Measurements from ENCODE around the gene S100A8. TPM values are rescaled to one million over a fixed set of nuclear protein-coding genes. Genes with fewer than 3 reads are reported as not detected.

S100A8 gene
- total RNA-seq, 2 experiments from 2014 or later: not detected

DNA sequence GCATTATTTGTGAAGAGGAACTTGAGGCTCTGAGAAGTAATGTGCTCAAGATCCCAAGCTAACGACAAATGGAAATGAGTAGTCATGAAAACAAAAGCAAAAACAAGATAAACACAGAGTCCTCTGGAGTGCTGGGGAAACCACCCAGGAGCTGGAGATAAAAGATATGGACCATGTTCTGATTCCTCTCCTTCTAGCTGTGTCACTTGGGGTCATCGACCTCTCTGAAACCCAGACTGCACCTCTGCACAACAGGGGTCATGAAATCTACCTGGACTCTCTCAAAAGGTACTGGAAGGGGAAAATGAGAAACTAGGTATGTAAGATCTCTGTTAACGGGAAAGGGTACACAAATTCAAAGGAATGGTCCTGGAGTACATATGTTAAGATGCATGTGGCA is 48.7 kb downstream of the S100A8 start:
- no peaks in the 10 kb centered on the region for H3K9me3 Mint-ChIP-seq (ENCODE audit: low read depth)
- H3K36me3 Mint-ChIP-seq (ENCODE audit: low read depth): no peaks in the 10 kb centered on the region
- no peak overlapping the region for H3K4me3 Mint-ChIP-seq
- H3K4me1 Mint-ChIP-seq: peaks cover 45% of the 10 kb centered on the region
- H3K27me3 Mint-ChIP-seq: peaks cover 5% of the 10 kb centered on the region
- POLR2A ChIA-PET: no interaction called here
- H3K27ac Mint-ChIP-seq: no peak overlapping the region
- intact Hi-C loops (cut with DNase I, micrococcal nuclease): no loop called here
- DNase-seq (no peak), ATAC-seq (no peak)
- CTCF ChIA-PET: interaction anchor here (0.7 to 3.4 kb wide), 2 partner anchors 10 to 103 kb away, joined by 3 to 20 read pairs; no protein-coding TSS in a partner anchor

- H3K27ac Mint-ChIP-seq: no peak overlapping the region
- H3K4me3 Mint-ChIP-seq: no peak overlapping the region
- H3K9me3 Mint-ChIP-seq (ENCODE audit: low read depth): no peaks in the 10 kb centered on the region
- peaks cover 5% of the 10 kb centered on the region for H3K27me3 Mint-ChIP-seq
- no peak for DNase-seq
- peaks cover 42% of the 10 kb centered on the region for H3K4me1 Mint-ChIP-seq
- no peaks in the 10 kb centered on the region for H3K36me3 Mint-ChIP-seq (ENCODE audit: low read depth)
- POLR2A ChIA-PET: no interaction called here
- CTCF ChIA-PET: interaction anchor here (0.7 to 3.4 kb wide), 3 partner anchors 11 to 102 kb away, joined by 3 to 20 read pairs (median 3); partner anchors contain the start of gene S100A9
- intact Hi-C loops (cut with DNase I, micrococcal nuclease): no loop called here
- no peak for ATAC-seq
Observed at GRCh38 chr1:153341431-153341934, 49.4 kb downstream of the S100A8 start.

DNA sequence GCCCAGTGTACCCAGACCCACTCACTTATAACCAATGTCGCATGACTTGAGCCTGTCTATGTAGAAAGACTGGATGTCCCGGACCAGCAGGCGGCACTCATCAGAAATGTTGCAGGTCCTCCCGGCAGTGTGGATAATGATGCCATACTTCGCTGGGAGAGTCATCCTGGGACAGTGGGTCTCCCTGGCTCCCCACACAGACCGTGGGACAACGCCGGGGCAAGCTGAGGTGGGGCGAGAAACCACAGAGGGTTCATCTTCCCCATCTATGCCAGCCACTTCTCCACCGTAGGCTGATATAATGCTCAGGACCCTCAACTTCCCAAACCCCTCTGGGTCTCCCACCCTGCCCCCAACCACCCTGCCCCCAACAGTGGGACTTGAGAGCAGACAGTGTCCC is 50.5 kb downstream of the S100A8 start:
- ChIA-PET POLR2A (no interaction called here), CTCF (no interaction called here)
- H3K27me3 Mint-ChIP-seq: peaks cover 3% of the 10 kb centered on the region
- no peak overlapping the region for H3K27ac Mint-ChIP-seq
- H3K9me3 Mint-ChIP-seq (ENCODE audit: low read depth): no peaks in the 10 kb centered on the region
- intact Hi-C loops (cut with DNase I, micrococcal nuclease): no loop called here
- ATAC-seq (no peak), DNase-seq (no peak)
- peaks cover 31% of the 10 kb centered on the region for H3K4me1 Mint-ChIP-seq
- no peak overlapping the region for H3K4me3 Mint-ChIP-seq
- no peaks in the 10 kb centered on the region for H3K36me3 Mint-ChIP-seq (ENCODE audit: low read depth)

Other genes starting within 250 kb of the S100A8 start
- gene SPRR2G, start 240.2 kb downstream of the S100A8 start, total RNA-seq: not detected
- not detected for gene LELP1, start 187.6 kb downstream of the S100A8 start, total RNA-seq
- not detected for gene PRR9, start 173.5 kb downstream of the S100A8 start, total RNA-seq
- not detected for gene LORICRIN, start 131.4 kb downstream of the S100A8 start, total RNA-seq
- gene PGLYRP3, start 78.1 kb downstream of the S100A8 start, total RNA-seq: not detected
- gene PGLYRP4, start 42.2 kb downstream of the S100A8 start, total RNA-seq: under 1 TPM in 1 of 2 experiments, not detected in 1; 0.09 TPM
- gene S100A9, start 33.2 kb downstream of the S100A8 start, total RNA-seq: not detected
- gene S100A12, start 15.5 kb downstream of the S100A8 start, total RNA-seq: not detected
- not detected for gene S100A7A, start 25.4 kb upstream of the S100A8 start, total RNA-seq
- not detected for gene S100A7, start 69.6 kb upstream of the S100A8 start, total RNA-seq
- gene S100A6, start 144.9 kb upstream of the S100A8 start, total RNA-seq: 100 to 1,000 TPM; 219 to 349 TPM
- gene S100A5, start 149.9 kb upstream of the S100A8 start, total RNA-seq: 1 to 10 TPM; 2.4 to 3.4 TPM
- 100 to 1,000 TPM in 1 of 2 experiments, 10 to 100 TPM in 1; 84.8 to 166 TPM for gene S100A4, start 154.7 kb upstream of the S100A8 start, total RNA-seq
- not detected for gene S100A3, start 158.2 kb upstream of the S100A8 start, total RNA-seq
- gene S100A2, start 174.8 kb upstream of the S100A8 start, total RNA-seq: 1 to 10 TPM; 3.3 to 7.0 TPM
- not detected for gene S100A16, start 222.1 kb upstream of the S100A8 start, total RNA-seq
- gene S100A14, start 225.3 kb upstream of the S100A8 start, total RNA-seq: under 1 TPM; 0.14 to 0.34 TPM
- 1 to 10 TPM; 5.4 TPM for gene S100A13, start 236.4 kb upstream of the S100A8 start, total RNA-seq
- gene S100A1, start 237.4 kb upstream of the S100A8 start, total RNA-seq: not detected
- gene CHTOP, start 243.0 kb upstream of the S100A8 start, total RNA-seq: 10 to 100 TPM; 85.1 to 91.4 TPM